Brain microvascular endothelial cell (primary cell): ENCODE measurements around the gene PNPLA7.
A peak's percentile ranks its signal among the peaks of the same experiment; 100 is the strongest.

ENCODE experiments used
- DNase-seq: peaks from one replicate; pipeline ENCODE4 v3.0.0-alpha.2; 2020
- H3K27ac ChIP-seq: fragments of 250-450 bp; sonication (Bioruptor Pico); 2 replicates; pipeline ENCODE4 v1.5.1; 2020; ENCODE audit warnings: mild to moderate bottlenecking, moderate library complexity
- H3K27me3 ChIP-seq: fragments of 250-450 bp; sonication (Bioruptor Pico); replicated peaks from 2 replicates; pipeline ENCODE4 v1.5.1; 2020; ENCODE audit warnings: mild to moderate bottlenecking
- H3K36me3 ChIP-seq: fragments of 250-450 bp; sonication (Bioruptor Pico); replicated peaks from 2 replicates; pipeline ENCODE4 v1.5.1; 2020; ENCODE audit warnings: mild to moderate bottlenecking
- H3K4me3 ChIP-seq: 2 replicates; pipeline ENCODE4 v1.5.1; 2011; ENCODE audit warnings: low read depth, mild to moderate bottlenecking, control low read depth, low read length, moderate library complexity
- CTCF ChIP-seq: IDR thresholded peaks from 2 replicates; pipeline ENCODE4 v1.5.1; 2011; ENCODE audit warnings: low read depth, mild to moderate bottlenecking, moderate library complexity, low read length, control low read depth, inconsistent platforms; ENCODE audit errors: missing control alignments
- in situ Hi-C: cut with HindIII; loops from 2 replicates; pipeline ENCODE4 v1.10.0; 2017; ENCODE audit warnings: low sequenced_read_pairs, low pct_ligation_motif_present

PNPLA7 gene

GRCh38 chr9:137579259-137579604, 29.0 kb upstream of the PNPLA7 start:
- H3K36me3 ChIP-seq: peaks cover 39% of the 10 kb centered on the region
- H3K4me3 ChIP-seq: peak overlapping the region; percentile 89
- no peak for TF ChIP-seq CTCF
- DNase-seq: no peak
- in situ Hi-C loops: no loop called here
- H3K27ac ChIP-seq: peak overlapping the region; percentile 48
- H3K27me3 ChIP-seq: no peaks in the 10 kb centered on the region

- peak; percentile 77 for TF ChIP-seq CTCF
- peak; percentile 84 for DNase-seq
- Histone ChIP-seq H3K4me3 (peak within 1 kb of the TSS; percentile 89), H3K36me3 (peaks cover 39% of the 10 kb centered on the region), H3K27me3 (no peaks in the 10 kb centered on the region), H3K27ac (peak within 1 kb of the TSS; percentile 57)
- in situ Hi-C loops: no loop called here
Observed at GRCh38 chr9:137578518-137579258, 28.5 kb upstream of the PNPLA7 start, which contains the start of gene DPH7. Gene DPH7 (minus strand): TSS chr9:137578925. CDS start chr9:137578777, 148 bp downstream.

GRCh38 chr9:137575716-137576411, 25.7 kb upstream of the PNPLA7 start:
- H3K27ac ChIP-seq: no peak overlapping the region
- TF ChIP-seq CTCF: no peak
- no peak for DNase-seq
- H3K36me3 ChIP-seq: peaks cover 36% of the 10 kb centered on the region
- in situ Hi-C loops: no loop called here
- H3K27me3 ChIP-seq: no peaks in the 10 kb centered on the region
- H3K4me3 ChIP-seq: no peak overlapping the region

- Histone ChIP-seq H3K4me3 (no peak overlapping the region), H3K36me3 (peaks cover 36% of the 10 kb centered on the region), H3K27ac (no peak overlapping the region), H3K27me3 (no peaks in the 10 kb centered on the region)
- in situ Hi-C loops: no loop called here
- no peak for TF ChIP-seq CTCF
- no peak for DNase-seq
Observed at GRCh38 chr9:137575364-137575715, 25.1 kb upstream of the PNPLA7 start.

- no peak for TF ChIP-seq CTCF
- no peak overlapping the region for H3K4me3 ChIP-seq
- in situ Hi-C loops: no loop called here
- no peak for DNase-seq
- H3K27me3 ChIP-seq: no peaks in the 10 kb centered on the region
- H3K36me3 ChIP-seq: peaks cover 36% of the 10 kb centered on the region
- H3K27ac ChIP-seq: no peak overlapping the region
Observed at GRCh38 chr9:137574192-137574591, 24.0 kb upstream of the PNPLA7 start.
